Cerebellar cortex (tissue), 1 donor: ENCODE measurements around the gene CELSR3.

Source experiments
- DNase-seq: peaks from one replicate; pipeline ENCODE4 v3.0.0-alpha.2; 2015; ENCODE audit warnings: low spot score

Gene CELSR3

DNA sequence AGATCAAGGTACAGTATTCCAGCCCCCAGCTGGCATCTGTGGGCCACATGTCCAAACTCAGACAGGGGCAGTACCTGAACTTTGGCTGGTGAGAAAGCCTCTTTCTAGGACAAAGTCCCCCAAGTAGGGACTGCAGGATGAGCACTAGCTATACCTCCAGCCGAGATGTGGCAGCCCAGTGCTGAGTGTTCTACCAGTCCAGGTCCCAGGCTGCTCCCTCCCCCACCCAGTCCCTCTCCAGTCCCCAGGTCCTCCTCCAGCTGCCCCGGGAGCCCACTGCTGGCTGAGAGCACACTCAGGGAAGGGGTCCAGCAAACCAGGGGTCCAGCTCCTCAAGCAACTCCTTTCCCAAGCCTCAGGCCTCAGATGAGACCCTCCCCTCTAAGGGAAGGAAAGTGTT, 28.9 kb downstream of the CELSR3 start:
- no peak for DNase-seq

DNA sequence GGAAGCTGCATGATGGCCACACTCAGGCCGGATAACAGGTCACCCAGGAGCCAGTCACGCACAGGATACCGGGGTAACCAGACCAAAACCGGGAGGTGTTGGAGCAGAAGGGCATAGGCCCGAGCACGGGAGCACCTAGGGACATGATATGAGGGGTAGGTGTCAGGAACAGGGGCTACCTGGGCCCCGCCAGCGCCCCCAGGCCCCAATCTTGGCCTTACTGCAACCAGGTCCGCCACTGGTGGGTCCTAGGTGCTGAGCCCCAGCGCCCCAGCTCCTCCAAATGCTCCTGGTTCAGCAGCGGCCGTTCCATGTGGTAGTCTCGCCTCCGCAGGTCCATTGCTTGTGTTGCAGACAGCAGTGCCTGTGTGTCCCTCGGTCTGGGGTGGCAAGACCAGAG, 29.4 kb downstream of the CELSR3 start:
- no peak for DNase-seq

DNA sequence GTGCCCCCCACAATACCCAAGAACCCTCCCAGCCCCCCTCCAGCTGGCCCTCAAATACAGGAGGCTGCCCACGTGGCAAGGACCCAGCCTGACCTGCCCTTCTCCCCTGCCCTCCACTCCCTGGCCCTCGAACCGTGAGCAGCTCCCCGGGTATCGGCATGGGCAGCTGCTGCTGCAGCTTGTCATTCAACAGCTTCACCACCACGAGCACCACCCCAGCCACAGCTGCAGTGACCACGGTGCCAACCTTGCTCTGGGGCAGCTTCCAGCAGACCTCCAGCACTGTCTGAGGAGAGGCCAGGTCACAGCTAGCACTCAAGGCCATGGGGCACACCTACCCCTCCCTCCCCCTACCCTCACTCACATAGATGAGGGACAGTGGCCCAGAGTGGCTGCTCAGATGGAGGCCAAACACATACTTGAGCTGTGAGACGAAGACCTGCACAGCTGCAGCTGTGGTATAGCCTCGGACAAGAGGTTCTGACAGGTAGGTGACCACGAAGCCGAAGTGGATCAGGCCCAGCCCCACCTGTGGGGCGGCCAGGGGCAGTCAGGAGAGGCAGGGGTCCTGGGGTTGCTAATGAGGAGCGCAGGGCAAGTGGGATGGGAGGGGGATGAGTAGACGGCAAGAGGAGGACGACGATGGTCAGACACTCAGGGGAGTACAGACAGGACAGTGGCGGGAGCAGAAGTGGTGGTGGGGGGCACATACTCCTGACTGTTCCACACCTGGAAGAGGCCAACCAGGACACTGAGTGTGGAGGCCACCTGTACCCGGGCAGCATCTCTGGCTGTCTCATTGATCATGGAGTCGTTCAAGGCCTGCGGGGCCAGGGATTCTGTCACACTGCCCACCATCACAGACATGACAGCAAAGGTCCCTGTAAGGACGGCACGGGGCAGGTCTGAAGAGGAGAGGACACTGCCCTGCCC, 30.9 kb downstream of the CELSR3 start:
- no peak for DNase-seq

DNA sequence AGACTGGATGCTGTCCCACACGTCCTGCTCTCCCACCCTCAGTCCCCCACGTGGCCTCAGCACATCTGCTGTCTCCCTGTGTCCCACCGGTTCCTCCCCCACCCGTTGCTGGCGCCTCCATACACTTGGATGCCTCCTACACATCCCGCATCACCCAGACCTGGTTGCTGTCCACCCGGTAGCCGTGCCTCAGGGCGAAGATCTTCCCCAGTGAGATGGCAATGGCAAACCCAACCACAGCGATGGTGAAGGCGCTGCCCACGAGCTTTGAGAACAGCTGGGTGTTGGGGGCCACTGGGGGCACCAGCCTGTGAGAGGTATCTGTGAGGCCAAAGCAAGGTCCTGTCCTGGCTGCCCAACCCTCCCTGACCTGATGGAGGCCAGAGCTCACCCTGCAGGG, 31.9 kb downstream of the CELSR3 start:
- DNase-seq = no peak

DNA sequence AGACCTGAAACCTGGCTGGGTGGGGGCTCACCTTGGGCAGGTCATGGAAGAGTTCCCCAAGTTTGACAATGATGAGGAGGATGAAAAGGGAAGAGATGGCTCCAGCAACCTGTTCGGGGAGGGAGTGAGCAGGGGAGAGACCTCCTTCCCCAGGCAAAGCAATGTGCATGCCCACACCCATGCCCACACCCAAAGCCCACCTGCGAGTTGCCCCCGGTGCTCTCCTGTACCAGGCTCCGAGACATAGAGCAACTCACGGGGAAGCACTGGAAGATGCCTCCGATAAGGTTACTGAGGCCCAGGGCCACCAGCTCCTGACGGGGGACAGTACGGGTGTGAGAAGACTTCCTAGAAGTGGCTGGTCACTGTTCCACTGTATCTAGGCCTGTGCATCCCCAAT, 32.3 kb downstream of the CELSR3 start:
- no peak for DNase-seq

DNA sequence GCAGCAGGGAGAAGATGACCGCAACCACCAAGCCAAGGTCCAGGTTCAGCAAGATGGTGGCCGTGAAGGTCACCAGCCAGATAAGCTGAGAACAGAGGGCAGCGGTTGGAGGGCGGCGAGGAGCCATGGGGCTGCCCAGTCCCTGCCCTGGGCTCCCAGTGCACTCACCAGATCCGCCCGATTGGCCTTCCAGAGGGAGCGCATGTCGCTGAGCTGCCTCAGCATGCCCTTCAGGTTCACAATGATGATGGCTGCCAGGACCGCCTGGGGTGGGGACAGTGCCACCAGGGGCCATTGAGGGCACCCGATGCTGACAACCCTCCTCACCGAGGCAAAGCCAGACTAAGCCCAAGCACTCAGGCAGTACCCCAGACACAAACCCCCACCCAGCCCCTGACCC, 32.8 kb downstream of the CELSR3 start:
- no peak for DNase-seq

DNA sequence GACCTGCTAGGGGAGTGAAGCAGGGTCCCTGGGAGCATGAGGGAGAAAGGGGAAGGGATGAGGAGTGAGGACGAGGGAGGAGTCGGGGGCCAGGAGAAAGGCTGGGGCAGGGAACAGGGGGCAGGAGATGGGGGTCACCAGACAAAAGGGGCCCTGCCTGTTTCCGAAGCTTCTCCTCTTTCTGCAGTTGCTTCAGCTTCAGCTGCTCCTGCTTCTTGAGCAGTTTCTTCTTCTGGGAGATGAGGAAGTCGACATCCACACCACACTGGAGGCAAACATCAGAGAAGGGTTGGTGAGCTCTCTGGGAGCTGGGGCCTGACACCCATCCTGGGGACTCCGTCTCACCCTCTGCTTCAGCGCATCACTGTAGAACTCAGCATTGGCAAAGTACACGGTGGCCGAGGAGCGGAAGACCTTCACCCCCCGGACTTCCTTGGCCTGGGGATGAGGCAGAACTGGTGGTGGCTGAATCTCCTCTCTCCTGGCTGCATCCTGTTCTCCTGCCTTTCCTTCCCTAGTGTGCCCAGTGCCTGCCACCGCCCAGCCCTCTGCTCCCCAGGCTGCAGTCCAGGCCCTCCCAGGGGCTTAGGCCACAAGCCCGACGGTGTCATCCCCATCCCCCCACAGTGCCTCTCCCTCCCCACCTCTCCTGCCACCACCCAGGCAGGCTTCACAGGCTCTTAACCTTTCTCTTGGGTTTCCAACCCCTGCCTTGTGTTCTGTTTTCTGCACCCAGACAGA, 34.2 kb downstream of the CELSR3 start:
- DNase-seq = no peak

DNA sequence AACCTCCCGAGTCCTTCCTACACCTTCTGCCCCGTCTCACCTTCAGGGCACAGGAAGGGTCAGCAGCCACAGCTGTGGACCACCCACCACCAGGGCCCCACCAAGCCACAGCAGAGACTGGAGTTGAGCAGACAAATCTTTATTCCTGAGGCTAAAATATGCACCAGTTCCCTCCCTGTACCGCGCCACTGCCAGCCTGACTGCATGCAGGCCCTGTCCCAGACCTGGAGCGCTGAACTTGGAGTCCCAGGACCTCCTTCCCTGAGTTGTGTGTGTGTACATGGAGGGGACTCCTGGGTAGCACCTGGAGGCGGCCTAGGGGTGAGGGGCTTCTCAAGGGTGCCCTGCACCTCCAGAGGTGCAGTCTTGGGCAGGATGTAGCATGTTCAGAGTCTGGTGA, 37.1 kb downstream of the CELSR3 start:
- no peak for DNase-seq

DNA sequence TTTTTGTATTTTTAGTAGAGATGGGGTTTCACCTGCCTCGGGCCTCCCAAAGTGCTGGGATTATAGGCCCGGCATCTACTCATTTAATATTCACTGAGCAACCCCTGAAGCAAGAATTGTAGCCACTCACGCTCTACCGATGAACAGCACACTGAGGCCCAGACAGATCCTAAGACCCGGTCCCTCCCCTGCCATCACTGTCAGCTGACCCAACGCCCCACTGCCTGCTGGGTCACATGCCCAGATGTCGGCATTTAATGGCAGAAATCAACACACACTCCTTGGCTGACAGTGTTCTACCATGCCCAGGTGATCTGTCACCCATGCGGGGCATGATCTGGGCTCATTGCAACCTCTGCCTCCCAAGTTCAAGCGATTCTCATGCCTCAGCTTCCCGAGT, 37.9 kb downstream of the CELSR3 start:
- DNase-seq = no peak

DNA sequence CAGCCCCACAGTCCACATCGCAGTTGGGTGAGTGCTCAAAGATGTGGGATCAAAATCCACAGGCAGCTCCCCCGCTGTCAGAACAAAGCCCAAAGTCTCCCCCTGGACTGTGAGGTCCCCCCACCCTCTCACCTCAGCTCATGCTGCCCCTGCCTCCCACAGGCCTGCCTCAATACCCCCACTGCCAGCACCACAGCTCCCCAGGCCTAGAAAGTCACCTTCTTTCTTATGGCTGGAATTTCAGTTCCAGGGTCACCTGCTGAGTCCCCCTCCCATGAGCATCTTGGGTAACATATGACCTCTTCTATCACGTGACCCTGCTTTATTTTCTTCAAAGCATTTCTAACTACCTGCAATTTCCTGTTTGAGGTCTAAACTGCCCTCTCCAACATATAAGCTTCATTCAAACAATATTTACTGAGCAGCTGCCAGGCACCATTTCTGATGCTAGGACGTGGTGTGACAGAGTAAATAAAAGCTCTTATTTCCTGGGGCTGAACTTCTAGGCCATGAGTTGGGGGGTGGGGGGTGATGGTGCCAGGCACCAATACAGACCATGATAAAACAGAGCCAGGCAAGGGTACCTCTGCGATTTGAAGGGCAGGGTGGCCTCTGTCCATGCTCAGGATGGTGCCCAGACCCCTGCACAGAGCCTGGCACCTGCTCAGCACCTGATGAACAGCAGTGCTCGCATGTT, 38.7 kb downstream of the CELSR3 start:
- DNase-seq = no peak

DNA sequence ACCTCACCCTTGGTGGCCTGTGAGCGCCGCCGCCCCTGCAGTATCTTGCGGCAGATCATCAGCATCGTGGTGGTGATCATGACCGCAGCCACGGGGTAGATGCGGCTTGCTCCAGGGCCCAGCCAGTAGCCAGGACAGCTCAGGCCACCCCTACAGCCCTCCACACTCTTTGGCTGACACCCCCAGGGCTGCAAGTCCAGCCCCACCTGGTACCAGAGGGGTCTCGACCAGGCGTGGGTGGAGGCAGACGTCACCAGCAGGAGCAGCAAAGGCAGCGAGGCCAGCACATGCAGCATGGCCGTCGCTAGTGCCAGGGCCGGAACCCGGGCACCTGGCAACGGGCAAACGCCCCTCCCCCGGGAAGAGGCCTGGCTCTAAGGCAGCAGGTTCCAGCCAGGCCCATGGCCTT, 41.2 kb downstream of the CELSR3 start, which contains the start of gene TMEM89:
TMEM89 (minus strand) TSS at position 309 of the 409 bp plus-strand sequence; CDS start at position 296, 13 bp downstream.
- DNase-seq = no peak

DNA sequence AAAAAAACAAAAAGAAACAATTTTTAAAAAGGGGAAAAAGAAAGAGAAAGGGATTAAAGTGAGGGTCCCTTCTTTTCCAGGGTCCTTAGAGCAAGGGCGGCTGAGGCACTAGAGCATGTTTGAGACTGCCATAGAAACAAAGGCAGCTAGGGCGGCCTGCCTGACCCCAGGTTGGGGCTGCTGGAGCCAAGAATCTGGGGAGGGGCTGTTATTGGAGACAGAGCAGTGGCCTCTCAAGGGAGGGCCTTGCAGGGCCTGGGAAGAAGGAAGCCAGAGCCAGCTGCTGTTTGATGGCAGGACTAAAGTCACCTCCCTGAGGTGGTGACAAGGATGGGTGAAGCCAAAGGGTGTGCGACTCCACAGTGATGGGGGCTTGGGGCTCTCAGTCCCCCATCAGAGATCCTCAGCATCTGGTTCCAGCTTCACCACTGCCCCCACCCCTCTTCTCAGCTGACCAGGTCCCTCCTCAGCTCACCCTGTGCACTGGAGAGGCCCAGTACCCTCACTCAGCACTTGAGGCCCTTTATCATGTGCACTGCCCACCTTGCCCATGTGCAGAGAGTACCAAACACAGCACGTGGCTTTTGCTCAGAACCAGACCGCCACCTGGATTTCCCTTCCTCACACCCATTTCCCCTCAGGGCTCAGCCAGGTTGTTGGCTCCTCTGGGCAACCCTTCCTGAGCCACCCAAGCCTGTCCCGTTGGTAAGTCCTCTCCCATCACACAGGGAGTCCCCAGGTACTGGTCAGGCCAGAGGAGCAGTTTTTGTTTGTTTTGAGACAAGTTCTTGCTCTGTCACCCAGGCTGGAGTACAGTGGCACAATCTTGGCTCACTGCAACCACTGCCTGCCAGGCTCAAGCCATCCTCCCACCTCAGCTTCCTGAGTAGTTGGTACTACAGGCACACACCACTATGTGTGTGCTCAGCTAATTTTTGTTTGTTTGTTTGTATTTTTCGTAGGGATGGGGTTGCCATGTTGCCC, 42.9 kb downstream of the CELSR3 start:
- DNase-seq = no peak

DNA sequence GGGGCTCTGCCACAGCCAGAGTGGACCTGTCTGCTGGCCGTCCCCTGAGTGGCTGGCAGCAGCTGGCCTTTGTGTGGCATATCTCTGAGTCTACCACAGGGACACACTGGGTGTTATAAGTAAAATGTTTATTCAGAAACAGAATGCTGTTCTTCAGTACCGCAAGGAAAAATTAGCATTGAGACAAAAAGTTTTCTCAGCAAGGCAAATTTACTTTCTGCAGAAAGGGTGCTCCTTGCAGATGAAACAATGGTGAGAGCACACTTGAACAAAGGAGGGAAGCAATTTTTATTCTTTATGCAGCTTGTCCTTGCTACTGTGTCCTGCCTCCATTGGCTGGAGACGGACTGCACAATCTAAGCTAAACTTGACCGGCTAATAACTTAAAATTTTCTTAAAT, 45.1 kb downstream of the CELSR3 start:
- DNase-seq = no peak

DNA sequence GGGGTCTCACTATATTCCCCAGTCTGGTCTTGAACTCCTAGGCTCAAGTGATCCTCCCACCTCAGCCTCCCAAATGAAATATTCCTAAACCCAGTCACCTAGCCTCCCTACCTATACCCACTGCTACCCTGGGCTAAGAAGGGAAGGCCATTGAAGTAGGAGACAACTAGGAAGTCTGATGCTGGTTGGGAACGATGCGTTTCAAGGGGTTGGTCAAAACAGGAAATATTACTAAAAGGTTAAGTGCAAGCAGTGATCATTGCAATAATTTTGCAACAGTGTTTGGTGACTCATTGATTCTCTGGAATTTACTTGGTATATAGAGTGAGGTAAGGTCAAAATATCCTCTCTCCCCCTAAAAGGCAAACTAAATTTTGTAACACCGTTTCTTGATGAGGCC, 48.6 kb downstream of the CELSR3 start:
- no peak for DNase-seq

DNA sequence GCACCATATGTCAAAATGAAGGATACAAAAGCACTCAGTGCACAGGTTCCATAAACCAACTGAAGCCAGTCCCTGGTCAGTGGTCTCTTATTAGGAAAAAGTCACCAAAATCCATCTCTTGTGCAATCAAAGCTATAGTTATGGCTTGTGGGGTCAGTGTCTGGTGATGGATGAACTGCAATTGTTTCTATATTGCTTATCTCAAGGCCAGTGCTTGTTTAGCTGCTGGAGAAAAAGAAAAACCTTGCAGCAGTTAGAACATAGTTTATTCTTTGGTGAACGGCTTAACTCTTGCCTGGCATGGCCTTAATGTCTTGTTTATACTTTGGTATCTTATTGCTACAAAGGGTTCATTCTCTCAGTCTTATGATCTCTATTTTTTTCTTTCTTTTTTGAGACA, 50.4 kb downstream of the CELSR3 start:
- no peak for DNase-seq

DNA sequence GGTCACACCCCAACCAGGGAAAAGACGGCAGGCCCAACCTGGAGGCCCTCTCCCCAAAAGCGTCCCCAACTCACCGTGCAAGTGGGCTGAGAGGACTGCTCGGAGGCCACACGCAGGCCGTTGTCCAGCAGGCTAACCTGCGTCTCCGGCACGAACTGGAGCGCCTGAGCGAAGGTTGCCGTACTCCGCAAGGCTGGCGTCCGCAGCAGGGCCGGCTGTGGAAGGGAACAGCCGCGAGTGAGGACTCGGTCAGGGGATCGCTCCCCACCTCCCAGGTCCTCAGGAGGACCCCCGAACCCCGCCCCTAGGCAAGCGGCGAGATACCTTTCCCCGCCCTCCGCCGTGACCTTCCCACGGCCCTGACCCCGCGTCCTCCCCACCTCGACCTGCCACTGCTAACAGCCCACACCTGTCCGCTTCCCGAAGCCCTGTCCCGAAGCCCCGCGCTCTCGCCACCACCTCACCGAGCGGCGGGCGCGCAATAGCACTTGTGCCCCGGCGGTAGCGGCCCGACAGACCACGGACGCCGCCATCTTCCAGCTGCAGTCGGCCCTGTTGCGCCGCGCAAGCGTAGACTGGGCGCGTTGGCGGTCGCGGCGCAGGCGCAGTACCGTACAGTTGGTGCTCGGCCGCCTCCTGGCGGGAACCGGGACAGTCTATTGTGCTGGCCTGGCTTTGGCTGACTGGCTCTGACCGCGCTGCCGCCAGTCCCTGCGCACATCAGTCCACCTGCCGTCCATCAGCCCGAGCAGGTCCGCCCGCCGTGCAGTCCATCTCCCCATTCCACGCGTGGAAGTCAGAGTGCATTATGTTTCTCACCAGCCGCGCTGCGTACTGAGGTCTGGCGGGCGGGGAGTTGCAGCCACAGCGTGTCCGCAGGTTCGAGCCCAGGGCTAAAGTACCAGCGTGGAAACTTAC, 53.3 kb downstream of the CELSR3 start, which contains the start of gene UQCRC1:
UQCRC1 (minus strand) TSS at position 559 of the 918 bp plus-strand sequence; CDS start at position 533, 26 bp downstream.
- peak; percentile 91 for DNase-seq

DNA sequence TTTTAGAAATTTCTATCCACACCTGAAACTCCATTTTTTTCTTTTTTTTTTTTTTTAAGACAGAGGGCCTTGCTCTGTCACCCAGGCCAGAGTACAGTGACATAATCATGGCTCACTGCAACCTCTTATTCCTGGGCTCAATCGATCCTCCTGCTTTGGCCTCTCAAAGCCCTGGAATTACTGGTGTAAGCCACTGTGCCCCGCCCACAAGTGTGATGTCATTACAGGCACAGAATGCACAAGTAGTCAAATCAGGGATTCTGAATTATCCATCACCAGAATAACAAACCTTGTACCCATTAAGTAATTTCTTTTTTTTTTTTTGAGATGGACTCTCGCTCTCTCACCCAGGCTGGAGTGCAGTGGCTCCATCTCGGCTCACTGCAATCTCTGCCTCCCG, 55.2 kb downstream of the CELSR3 start:
- no peak for DNase-seq

DNA sequence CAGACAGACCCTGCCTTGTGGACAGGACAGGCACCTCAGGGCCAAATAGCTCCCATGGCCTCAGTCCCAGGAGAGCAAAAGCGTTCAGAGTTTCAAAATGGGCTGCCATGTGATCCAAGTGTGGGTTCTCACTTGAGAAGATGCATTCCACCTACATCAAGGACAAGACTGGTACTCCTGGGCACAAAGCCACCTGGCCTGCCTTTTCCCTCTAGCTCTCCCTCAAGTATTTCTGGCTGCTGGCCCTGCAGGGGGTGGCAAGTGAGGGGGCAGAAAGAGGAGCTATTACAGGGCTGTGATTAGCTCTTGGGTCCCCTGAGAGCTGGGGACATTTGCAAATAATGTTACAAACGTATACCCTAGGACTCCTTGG, 61.1 kb downstream of the CELSR3 start:
- no peak for DNase-seq

DNA sequence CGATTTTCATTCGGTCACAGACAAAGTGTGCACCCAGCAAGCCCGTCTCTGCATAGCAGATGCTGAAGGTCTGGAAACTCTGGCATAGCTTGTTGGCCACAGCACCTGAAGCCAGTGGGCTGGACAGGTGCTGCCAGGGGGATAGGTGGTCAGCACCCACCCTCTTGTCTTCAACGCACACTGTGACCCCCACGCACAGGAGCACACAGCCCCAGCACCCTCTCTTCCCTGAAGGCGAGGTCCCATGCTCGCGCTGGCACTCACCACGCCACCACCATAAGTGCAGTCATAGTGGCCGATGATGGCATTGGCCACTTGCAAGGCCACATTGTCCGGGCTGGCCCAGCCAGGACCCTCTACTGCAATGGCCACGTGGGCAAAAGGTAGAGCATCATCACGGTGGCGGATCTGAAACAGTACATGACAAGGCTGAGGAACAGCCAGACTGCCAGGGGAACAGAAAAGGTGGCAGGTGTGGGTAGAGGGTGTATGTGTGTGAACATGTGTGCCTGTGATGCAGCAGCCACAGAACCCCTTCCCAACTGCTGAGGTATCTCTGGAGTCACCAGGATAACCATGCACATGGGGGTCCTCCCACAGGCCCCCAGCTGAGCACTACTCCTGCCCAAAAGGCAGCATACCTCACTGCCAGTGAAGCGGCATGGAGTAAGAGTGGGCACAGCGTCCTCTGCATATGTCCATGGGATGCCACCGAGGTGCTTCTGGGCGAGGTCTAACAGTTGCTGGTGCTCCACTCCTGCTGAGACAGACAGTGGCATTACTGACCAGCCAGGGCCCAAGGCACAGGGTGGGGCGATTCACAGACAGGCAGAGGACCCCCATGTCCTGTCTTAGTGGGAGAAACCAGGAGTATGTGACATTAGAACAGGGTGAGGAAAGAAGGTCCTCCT, 61.7 kb downstream of the CELSR3 start:
- DNase-seq = no peak
